HEK293 (cell line): ENCODE results near the gene COL5A2.

Source experiments
- CTCF ChIA-PET: fragments of 350-600 bp; formaldehyde crosslinking; extraction: SDS; loops from one replicate; lab custom pipeline; 2021; ENCODE audit warnings: antibody characterized with exemption; lab: Yijun Ruan, JAX
- POLR2A ChIA-PET: fragments of 300-600 bp; formaldehyde crosslinking; extraction: SDS; loops from one replicate; lab custom pipeline; 2020; ENCODE audit warnings: antibody characterized with exemption, inconsistent platforms; lab: Yijun Ruan, JAX
- H3K27ac ChIP-seq: fragments of 200-500 bp; sonication (Bioruptor generic); 2 replicates; pipeline ENCODE4 v1.5.1; 2014; ENCODE audit warnings: low read depth, low read length, control low read depth, inconsistent platforms; ENCODE audit errors: extremely low read depth
- H3K36me3 ChIP-seq, 2 experiments: fragments of 200-500 bp in 1 of 2; sonication (Bioruptor generic) in 1 of 2; 1 replicate in 1 of 2; 2 replicates in 1 of 2; pipeline ENCODE4 v1.5.1; 2014 to 2017; ENCODE audit warnings: inconsistent platforms in 2 of 2, low read length in 2 of 2; ENCODE audit not compliant: control insufficient read depth in 2 of 2, insufficient read depth in 1 of 2
- H3K4me1 ChIP-seq: fragments of 200-500 bp; sonication (Bioruptor generic); 2 replicates; pipeline ENCODE4 v1.5.1; 2014; ENCODE audit warnings: mild to moderate bottlenecking, low read length, inconsistent platforms; ENCODE audit not compliant: control insufficient read depth, insufficient read depth
- H3K4me3 ChIP-seq: 2 replicates; pipeline ENCODE4 v1.5.1; 2011; ENCODE audit warnings: low read depth, mild to moderate bottlenecking, control low read depth, low read length, moderate library complexity
- H3K9me3 ChIP-seq: fragments of 200-500 bp; sonication (Bioruptor generic); 2 replicates; pipeline ENCODE4 v1.5.1; 2014; ENCODE audit warnings: low read depth, low read length, inconsistent platforms; ENCODE audit not compliant: control insufficient read depth, insufficient read depth
- BCL6B ChIP-seq: fragments of 450-650 bp; formaldehyde crosslinking; IDR thresholded peaks from 2 replicates; pipeline ENCODE4 v1.5.1; 2017; ENCODE audit warnings: missing biosample characterization, missing genetic modification characterization
- KLF7 ChIP-seq: fragments of 450-650 bp; formaldehyde crosslinking; IDR thresholded peaks from 2 replicates; pipeline ENCODE4 v1.5.1; 2016; ENCODE audit warnings: missing biosample characterization, missing genetic modification characterization, borderline replicate concordance
- OSR2 ChIP-seq: fragments of 450-650 bp; formaldehyde crosslinking; IDR thresholded peaks from 2 replicates; pipeline ENCODE4 v1.5.1; 2016; ENCODE audit warnings: missing biosample characterization, missing genetic modification characterization
- PBX3 ChIP-seq: sonication (generic); formaldehyde crosslinking; IDR thresholded peaks from 2 replicates; pipeline ENCODE4 v1.8.1; 2022; ENCODE audit warnings: mild to moderate bottlenecking, moderate library complexity, missing genetic modification reagents
- SALL2 ChIP-seq: fragments of 450-650 bp; formaldehyde crosslinking; IDR thresholded peaks from 2 replicates; pipeline ENCODE4 v1.5.0; 2017; ENCODE audit warnings: missing biosample characterization, mild to moderate bottlenecking, missing genetic modification characterization, borderline replicate concordance
- SETDB1 ChIP-seq: IDR thresholded peaks from one replicate; pipeline ENCODE4 v1.6.1; 2017; ENCODE audit warnings: mild to moderate bottlenecking, low read length, moderate library complexity, mixed read lengths; ENCODE audit not compliant: insufficient read length
- ZBTB10 ChIP-seq: fragments of 450-650 bp; formaldehyde crosslinking; IDR thresholded peaks from 2 replicates; pipeline ENCODE4 v1.5.1; 2016; ENCODE audit warnings: missing biosample characterization, missing genetic modification characterization
- ZBTB20 ChIP-seq: fragments of 450-650 bp; formaldehyde crosslinking; IDR thresholded peaks from 2 replicates; pipeline ENCODE4 v1.5.1; 2016; ENCODE audit warnings: missing biosample characterization, missing genetic modification characterization
- ZFP69B ChIP-seq: fragments of 450-650 bp; formaldehyde crosslinking; IDR thresholded peaks from 2 replicates; pipeline ENCODE4 v1.5.1; 2016; ENCODE audit warnings: missing biosample characterization, missing genetic modification characterization
- ZNF138 ChIP-seq: fragments of 450-650 bp; formaldehyde crosslinking; IDR thresholded peaks from 2 replicates; pipeline ENCODE4 v1.5.1; 2016; ENCODE audit warnings: missing biosample characterization, missing genetic modification characterization, borderline replicate concordance
- ZNF184 ChIP-seq: fragments of 450-650 bp; IDR thresholded peaks from 2 replicates; pipeline ENCODE4 v1.5.1; 2018; ENCODE audit warnings: missing biosample characterization, mild to moderate bottlenecking, missing genetic modification characterization
- ZNF2 ChIP-seq: fragments of 450-650 bp; formaldehyde crosslinking; IDR thresholded peaks from 2 replicates; pipeline ENCODE4 v1.5.1; 2016; ENCODE audit warnings: missing biosample characterization, missing genetic modification characterization
- ZNF223 ChIP-seq: fragments of 450-650 bp; formaldehyde crosslinking; IDR thresholded peaks from 2 replicates; pipeline ENCODE4 v1.5.1; 2016; ENCODE audit warnings: missing biosample characterization, missing genetic modification characterization
- ZNF23 ChIP-seq: fragments of 450-650 bp; formaldehyde crosslinking; IDR thresholded peaks from 2 replicates; pipeline ENCODE4 v1.5.1; 2016; ENCODE audit warnings: missing biosample characterization, missing genetic modification characterization, borderline replicate concordance
- ZNF398 ChIP-seq: fragments of 450-650 bp; formaldehyde crosslinking; IDR thresholded peaks from 2 replicates; pipeline ENCODE4 v1.5.1; 2017; ENCODE audit warnings: missing biosample characterization, missing genetic modification characterization
- ZNF433 ChIP-seq: fragments of 450-650 bp; formaldehyde crosslinking; IDR thresholded peaks from 2 replicates; pipeline ENCODE4 v1.5.1; 2016; ENCODE audit warnings: missing biosample characterization, missing genetic modification characterization, low read depth
- ZNF514 ChIP-seq: fragments of 450-650 bp; formaldehyde crosslinking; IDR thresholded peaks from 2 replicates; pipeline ENCODE4 v1.5.1; 2016; ENCODE audit warnings: missing biosample characterization, missing genetic modification characterization
- ZNF558 ChIP-seq: fragments of 450-650 bp; formaldehyde crosslinking; IDR thresholded peaks from 2 replicates; pipeline ENCODE4 v1.5.1; 2016; ENCODE audit warnings: missing biosample characterization, missing genetic modification characterization
- ZNF701 ChIP-seq: fragments of 450-650 bp; formaldehyde crosslinking; IDR thresholded peaks from 2 replicates; pipeline ENCODE4 v1.5.1; 2016; ENCODE audit warnings: missing biosample characterization, missing genetic modification characterization
- ZNF76 ChIP-seq: fragments of 450-650 bp; formaldehyde crosslinking; IDR thresholded peaks from 2 replicates; pipeline ENCODE4; 2016; ENCODE audit warnings: low read depth, missing biosample characterization, missing genetic modification characterization, borderline replicate concordance
- ZNF768 ChIP-seq: fragments of 450-650 bp; formaldehyde crosslinking; IDR thresholded peaks from 2 replicates; pipeline ENCODE4 v1.5.1; 2018; ENCODE audit warnings: missing biosample characterization, mild to moderate bottlenecking, missing genetic modification characterization
- ZNF830 ChIP-seq: fragments of 450-650 bp; IDR thresholded peaks from 2 replicates; pipeline ENCODE4 v1.5.0; 2018; ENCODE audit warnings: missing biosample characterization, missing genetic modification characterization, low read depth, mild to moderate bottlenecking, moderate library complexity

The COL5A2 gene

GRCh38 chr2:189190685-189191084 is 11.1 kb upstream of the COL5A2 start (continued):
- no peak for TF ChIP-seq ZNF768 (tag by site-specific recombination)
- no peak for TF ChIP-seq ZNF76 (tag by site-specific recombination)
- no peak for TF ChIP-seq ZNF433 (tag by site-specific recombination)
- no peak for TF ChIP-seq SETDB1
- no peak for TF ChIP-seq ZNF701
- TF ChIP-seq ZNF23 (tag by site-specific recombination) = no peak
- TF ChIP-seq OSR2 (tag by site-specific recombination) = no peak
- no peak for TF ChIP-seq ZNF138 (tag by site-specific recombination)
- no peak for TF ChIP-seq ZNF514 (tag by site-specific recombination)
- TF ChIP-seq ZBTB20 (tag by site-specific recombination) = no peak
- TF ChIP-seq ZFP69B (tag by site-specific recombination) = no peak

- Histone ChIP-seq H3K4me3 (no peak overlapping the region), H3K9me3 (no peaks in the 10 kb centered on the region), H3K4me1 (no peaks in the 10 kb centered on the region), H3K27ac (no peak overlapping the region), H3K36me3 (no peaks in the 10 kb centered on the region)
- POLR2A ChIA-PET = no interaction called here
- TF ChIP-seq ZNF398 = no peak
- no peak for TF ChIP-seq KLF7 (tag by site-specific recombination)
- TF ChIP-seq ZNF830 (tag by site-specific recombination) = no peak
- no peak for TF ChIP-seq BCL6B (tag by site-specific recombination)
- TF ChIP-seq PBX3 (CRISPR knock-in tag) = no peak
- no peak for TF ChIP-seq SALL2 (tag by site-specific recombination)
- no peak for TF ChIP-seq ZBTB10 (tag by site-specific recombination)
- TF ChIP-seq ZNF558 = no peak
- TF ChIP-seq ZNF184 (tag by site-specific recombination) = no peak
- no peak for TF ChIP-seq ZNF223
- TF ChIP-seq ZNF2 (tag by site-specific recombination) = no peak
- CTCF ChIA-PET = interaction anchor here (0.5 to 0.7 kb wide), 2 partner anchors 116 to 1970 kb away, joined by 3 to 4 read pairs; no protein-coding TSS in a partner anchor
Observed at GRCh38 chr2:189188115-189188805, 8.7 kb upstream of the COL5A2 start.
